Hematopoietic multipotent progenitor cell treated with erythropoietin and hydrocortisone succinate and interleukin-3 and kit ligand, for 4 days (in vitro differentiated cells): ENCODE data around the gene CCNYL1.
"Not testable (repeated sequence)": the region's sequence is repeated elsewhere in the genome, so short reads cannot be mapped to it uniquely, and the experiment has no call there.

Experiments
- DNase-seq: peaks from one replicate; pipeline ENCODE4 v3.0.0-alpha.2; 2015

CCNYL1 gene

DNA sequence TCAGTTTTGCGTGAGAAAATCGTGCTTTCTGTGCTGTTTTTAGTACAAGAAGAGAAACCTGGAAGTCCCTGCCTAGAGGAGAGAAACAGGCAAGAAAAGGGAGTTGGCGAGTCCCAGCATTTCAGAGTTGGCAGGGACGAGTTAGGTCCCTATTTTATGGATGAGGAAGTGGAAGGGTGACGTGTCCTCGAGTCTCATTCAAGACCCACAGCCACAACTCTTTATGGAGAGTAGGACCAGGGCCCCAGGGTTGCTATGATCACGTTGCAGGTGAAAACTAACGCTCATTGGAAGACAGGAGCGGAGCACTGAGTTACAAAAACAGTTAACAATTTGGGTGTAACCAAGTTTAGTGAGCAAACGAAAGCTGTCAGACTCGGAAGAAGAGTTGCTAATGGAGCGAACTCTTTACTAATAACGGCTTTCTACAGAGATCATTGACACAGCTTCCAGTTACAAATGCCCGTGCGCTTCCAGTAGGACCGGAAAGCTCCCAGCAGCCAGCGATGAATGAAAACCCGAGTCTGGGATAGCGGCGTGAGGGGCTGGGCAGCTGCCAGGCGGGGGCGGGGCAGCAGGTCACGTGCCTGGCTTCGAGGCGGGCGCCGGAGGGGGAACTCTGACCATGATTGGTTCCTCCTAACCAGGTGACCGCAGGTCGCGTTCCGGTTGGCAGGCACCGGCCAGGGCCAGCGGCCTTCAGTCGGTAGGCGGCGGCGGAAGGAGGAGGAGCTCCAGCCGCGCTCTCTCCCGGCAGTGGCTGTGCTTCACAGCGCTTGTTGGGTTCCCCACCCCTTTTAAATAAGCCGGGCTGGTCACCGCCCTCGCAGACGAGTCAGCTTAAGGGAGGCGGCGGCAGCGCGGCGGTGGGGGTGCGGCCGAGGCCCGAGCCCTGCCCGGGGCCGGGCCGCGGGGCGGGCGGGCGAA is at the start of gene CCNYL1:
Gene CCNYL1, plus strand, starts transcription at position 827 of the 927 bp plus-strand sequence. CDS start 257 bp downstream, outside the sequence.
- DNase-seq, result peak; percentile 100

DNA sequence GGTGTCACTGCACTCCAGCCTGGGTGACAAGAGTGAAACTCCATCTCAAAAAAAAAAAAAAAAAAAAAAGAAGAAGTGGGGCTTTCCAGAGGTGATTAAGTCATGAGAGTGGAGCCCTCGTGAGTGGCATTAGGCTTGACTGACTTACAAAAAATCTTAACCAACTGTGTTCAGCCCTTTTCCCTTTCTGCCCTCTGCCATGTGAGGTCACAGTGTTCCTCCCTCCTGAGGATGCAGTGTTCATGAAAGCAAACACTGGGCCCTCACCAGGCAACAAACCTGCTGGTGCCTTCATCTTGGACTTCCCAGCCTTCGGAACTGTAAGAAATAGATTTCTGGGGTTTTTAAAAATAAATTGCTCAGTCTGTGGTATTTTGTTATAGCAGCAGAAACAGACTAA is 49.2 kb upstream of the CCNYL1 start:
- DNase-seq, result peak; percentile 26

DNA sequence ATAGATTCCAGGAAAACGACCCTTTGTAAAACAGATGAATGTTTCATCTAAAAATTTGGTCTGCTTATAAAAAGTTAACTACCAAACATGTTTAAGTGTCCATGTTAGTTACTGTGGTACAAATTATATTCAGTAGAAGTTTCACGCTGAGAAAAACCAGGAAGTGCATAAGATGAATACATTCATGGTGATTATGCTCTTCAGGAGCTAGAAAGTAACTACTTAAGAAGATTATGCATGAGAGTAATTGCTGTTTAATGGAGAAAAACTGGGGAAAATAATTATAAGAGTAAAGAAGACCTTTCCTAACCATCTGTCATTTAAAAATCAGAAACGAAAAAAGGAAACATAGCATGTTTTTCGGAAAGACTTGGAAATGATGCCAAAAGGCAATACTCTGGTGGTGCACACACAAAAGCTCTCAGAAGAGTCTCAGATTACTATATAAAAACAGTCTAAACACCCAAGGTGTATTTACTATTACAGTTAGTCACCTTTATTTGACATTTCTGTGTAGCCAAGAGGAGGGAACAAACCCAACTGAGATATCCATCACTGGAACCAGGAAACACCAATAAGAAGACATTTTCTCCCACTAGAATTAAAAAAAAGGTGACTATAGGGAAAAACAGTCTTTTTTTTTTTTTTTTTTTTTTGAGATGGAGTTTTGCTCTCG is 47.4 kb upstream of the CCNYL1 start:
- DNase-seq, result no peak

DNA sequence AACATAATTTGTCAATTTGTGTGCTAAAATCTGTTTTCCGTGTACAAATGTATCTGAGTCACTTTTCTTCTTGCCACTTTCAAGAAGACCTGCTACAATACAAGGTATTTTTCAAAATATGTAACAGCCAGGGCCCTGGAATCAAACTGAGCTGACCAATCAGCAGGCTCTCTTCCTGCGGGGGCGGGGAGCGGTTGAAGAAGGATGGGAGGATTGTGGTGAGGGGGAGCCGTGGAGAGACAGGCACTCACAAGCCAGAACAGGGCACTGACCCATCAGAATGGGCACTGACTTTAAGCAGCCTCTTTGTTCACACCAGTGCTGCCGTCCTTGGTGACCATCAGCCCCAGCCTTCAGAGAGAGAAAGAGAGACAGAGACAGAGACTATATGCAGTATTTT is 40.6 kb upstream of the CCNYL1 start:
- no peak for DNase-seq

DNA sequence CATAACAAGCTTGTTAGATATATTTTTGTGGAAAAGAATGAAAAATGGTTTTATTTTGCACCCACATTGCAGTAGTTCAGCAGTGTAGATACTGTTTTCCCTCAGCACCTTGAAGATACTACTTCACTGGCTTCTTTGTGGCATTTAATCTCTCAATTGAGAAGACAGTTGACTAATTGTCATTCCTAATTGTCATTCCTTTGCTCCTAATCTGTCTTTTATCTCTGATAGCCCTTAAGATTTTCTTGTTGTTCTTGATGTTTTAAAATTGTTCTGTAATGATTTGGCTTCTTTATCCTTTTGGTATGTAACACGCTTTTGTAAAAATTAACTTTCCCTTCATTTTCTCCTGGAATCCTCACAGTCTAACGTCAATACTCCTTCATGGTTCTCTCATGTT is 38.0 kb upstream of the CCNYL1 start:
- DNase-seq, result no peak

DNA sequence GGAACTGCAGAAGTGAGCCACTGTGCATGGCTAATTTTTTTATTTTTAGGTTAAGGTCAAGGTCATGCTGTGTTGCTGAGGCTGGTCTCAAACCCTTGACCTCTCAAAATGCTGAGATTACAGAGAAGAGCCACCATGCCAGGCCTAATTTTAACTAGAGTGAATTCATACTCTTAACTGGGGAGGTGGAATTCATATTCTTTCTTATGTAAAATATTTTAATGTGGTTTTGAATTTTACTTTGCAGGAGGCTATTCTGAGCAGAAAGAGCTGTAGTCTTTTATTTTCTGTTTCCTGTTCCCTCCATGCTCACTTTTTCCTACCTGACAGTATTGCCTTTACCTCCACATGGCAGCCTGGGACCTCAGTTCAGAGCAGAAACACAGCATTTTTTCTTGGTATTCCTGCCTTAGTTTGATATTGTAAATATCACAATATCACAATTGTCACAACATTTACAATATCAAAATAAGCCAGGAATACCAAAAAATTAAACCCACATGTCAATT is 37.1 kb upstream of the CCNYL1 start:
- no peak for DNase-seq

DNA sequence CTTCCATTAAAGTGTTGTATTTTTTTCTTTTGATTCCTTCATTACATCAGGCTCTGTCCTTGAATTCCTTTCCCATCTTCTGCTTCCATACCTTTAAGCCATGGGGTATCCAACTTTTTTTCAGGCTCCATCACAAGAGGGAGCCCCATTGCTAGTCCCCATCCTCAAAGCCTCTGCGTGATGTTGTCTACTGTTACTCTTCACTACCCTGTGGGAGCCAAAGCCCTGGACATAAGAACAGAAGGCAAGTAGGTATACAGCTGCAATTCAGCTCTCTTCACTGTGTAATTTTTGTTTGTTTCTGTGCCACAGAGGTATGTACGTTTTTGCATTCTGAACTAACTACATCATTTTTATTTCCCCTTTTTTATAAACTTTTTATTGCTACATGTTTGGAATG is 36.6 kb upstream of the CCNYL1 start:
- DNase-seq, result no peak

DNA sequence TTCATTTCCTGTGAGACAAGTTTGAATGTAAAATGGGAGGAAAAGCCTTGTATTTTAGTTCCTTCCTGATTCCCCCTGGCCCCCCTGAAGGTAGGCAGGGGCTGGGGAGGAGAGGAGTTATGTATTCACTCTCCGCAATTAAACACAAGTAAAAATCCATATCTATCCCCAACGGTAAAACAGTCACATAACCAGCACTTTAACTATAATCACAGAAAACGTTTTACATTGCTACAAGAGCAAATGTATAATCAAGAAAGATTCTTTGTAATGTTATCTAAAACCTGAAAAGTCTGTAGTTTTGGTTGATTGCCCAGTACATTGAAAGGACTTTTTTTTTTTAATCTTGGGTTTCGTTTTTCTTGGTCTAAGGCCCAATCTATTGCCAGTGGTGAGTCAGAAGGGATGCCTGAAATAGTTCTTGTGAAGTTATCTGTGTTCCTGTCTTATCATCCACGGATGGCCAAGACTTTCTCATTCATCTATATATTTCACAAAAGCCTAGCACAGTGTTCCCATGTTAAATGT is 34.5 kb upstream of the CCNYL1 start:
- peak; percentile 60 for DNase-seq

DNA sequence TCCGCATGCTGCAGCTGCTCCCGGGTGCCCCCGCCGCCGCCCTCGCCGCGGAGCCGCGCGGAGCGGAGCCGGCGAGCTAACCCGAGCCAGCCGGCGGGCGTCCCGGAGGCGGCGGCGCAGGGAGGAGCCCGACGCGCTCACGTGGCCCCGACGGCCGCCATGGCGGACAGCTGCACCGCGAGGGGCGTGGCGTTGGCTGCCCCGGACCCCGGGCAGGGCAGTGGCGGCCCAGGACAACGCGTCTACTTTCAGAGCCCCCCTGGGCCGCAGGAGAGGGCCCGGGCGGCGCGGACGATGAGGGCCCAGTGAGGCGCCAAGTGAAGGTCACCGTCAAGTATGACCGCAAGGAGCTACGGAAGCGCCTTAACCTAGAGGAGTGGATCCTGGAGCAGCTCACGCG is 30.0 kb upstream of the CCNYL1 start:
- DNase-seq, result peak; percentile 27

DNA sequence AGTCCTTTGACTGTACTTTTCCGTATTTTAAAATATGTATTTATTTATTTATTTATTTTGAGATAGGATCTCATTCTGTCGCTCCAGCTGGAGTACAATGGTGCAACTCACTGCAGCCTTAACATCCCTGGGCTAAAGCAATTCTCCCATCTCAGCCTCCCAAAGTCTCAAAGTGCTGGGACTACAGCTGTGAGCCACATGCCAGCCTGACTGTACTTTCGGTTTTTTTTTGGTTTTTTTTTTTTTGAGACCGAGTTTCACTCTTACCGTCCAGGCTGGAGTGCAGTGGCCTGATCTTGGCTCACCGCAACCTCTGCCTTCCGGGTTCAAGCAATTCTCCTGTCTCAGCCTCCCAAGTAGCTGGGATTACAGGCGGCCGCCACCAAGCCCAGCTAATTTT is 28.9 kb upstream of the CCNYL1 start:
- DNase-seq, result no peak

DNA sequence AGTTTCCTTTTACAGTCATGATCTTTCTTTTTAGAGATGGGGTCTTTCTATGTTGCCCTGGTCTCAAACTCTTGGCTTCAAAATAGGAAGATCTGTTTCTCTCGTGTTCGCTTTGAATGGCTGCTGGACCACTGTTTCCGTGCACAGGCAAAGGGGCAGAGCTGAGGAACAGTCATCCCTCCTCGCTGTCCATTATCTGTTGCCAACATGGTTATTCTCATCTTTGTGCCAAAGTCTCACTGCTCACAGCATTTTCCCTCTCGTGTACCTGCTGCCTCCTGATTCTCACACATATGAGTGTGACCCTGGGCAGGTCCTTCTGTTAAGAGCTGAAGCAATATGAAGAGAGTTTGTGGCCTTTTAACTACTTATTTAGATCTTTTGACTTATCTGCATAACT is 28.0 kb upstream of the CCNYL1 start:
- DNase-seq, result no peak

DNA sequence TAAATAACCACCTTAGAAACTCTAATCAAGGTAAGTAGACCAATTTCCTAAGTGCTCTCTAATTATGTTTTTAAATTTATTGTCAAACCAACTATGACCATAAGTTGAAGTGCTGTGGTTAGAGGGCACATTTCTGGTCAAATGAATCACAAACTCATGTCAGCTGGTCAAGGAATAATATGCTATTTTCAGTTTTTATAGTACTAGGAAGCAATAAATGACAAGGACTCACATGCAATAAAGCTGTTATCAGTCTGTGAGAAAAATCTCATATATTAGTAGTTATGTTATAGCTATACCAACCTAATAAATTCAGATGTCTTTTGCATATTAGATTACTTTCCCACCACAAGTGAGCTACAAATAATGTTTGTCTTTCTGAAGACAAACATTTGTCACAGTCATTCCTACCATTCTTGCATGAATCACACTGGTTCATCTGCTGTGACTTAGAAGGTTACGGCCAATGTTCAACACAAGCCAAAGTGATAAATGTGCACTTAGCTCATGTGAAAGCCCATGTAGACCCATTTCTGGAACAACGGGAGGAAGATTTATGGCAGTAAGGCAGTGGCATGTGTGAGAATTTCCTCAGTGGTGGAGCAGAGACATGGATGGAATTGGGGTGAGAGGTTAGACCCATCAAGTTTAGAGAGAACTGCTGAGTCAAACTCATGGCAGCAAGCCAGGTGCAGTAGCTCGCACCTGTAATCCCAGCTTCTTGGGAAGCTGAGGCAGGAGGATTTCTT is 27.4 kb upstream of the CCNYL1 start:
- no peak for DNase-seq

DNA sequence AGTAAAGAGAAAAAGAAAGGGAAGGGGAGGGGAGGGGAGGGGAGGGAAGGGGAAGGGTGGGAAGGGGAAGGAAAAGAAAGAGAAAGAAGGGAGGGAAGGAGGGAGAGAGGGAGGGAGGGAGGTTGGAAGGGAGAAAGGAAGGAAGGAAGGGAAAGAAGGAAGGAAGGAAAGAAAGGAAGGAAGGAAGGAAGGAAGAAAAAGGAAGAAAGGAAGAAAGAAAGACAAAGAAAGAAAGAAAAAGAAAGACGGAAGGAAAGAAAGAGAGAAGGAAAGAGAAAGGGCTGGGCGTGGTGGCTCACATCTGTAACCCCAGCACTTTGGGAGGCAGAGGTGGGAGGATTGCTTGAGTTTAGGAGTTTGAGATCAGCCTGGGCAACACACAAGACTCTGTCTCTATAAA is 24.6 kb upstream of the CCNYL1 start:
- no peak for DNase-seq

DNA sequence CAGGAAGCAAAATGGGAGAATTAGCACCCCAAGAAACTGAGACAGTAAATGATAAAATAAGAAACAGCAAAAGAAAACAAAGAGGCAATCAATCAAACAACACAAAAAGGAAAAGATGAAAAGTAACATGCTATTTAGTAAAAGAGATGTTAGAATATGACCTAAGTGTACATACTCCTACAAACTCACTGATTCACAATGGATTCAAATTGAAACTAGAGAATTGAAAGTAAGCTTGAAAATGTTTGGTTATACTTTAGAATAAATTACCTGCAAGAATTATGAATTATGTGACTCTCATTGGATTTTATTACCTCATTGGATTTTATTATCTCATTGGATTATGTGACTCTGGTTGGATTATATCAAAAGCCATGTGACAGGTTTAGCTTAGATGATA is 22.8 kb upstream of the CCNYL1 start:
- DNase-seq, result no peak

DNA sequence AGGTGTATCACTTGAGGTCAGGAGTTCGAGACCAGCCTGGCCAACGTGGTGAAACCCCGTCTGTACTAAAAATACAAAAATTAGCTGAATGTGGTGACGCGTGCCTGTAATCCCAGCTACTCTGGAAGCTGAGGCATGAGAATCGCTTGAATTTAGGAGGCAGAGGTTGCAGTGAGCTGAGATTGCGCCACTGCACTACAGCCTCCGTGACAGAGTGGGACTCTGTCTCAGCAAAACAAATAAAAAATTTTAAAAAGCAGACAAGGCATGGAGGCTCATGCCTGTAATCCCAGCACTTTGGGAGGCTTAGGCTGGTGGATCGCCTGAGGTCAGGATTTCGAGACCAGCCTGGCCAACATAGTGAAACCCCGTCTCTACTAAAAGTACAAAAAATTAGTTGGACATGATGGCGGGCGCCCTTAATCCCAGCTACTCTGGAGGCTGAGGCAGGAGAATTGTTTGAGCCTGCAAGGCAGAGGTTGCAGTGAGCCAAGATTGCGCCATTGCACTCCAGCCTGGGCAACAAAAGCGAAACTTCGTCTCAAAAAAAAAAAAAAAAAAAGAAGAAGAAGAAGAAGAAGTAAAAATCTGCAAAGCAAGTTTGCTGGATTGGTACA is 20.5 kb upstream of the CCNYL1 start:
- not testable (repeated sequence) for DNase-seq

DNA sequence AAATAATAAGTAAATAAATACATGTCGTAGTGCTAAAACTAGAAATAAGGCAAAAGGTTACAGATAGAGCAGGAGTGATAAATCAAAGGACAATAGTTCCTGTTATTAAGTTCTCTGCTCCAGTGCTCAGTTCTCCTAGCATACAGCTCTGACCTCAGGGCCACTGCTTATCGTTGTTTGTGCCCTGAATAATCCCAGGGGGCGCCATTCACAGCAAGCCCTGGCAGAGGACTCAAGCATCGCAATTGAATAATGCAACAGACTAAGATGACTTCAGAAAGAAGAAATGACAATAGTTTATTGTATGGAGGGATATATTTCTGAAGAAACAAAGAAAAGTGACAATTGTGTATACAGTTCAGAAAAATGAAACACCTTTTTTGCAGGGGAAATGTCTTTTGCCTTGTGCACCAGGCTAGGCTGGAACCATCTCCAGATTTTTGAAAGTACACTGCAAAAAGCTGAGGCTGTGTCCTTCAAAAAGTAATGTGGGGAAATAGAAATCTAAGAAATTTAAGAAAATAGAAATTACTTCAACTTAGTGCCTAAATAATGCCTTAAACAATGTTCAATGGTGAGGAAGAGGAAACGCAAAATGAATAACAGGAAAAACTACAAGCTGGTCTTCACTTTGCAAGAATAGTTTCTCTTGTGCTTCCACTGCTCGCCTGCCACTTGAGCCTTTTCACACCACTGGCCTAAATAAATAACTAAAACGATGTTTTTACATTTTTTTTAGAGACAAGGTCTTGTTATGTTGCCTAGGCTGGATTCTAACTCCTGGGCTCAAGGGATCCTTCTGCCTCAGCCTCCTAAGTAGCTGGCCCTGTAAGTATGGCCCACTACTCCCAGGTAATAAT is 19.0 kb upstream of the CCNYL1 start:
- DNase-seq, result peak; percentile 80

DNA sequence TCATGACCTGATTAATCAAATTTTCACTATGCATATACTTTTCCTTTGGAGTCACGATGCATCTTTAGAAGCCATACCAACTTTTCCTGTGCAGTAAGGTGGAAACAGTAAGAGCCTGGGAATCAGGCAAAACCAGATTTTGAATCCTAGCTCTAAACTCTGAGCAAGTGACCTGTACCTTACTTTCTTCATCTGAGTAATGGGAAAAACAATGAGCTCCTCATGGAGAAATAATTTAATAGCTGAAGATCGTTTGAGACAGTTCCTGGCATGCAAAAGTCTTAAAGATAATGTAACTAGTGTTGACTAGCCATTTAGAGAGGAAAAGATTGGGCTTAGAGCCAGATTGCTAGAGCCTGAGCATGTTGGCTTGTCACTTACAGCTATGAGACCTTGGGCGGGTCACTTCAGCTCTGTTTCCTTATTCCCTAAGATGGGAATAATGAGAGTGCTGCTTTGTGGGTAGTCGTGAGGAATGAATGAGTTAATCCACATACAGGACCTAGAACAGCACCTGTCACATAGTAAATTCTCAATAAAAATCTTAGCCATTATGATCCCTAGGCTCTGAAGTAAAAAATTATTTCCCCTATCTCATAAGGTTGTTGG is 17.7 kb upstream of the CCNYL1 start:
- no peak for DNase-seq

DNA sequence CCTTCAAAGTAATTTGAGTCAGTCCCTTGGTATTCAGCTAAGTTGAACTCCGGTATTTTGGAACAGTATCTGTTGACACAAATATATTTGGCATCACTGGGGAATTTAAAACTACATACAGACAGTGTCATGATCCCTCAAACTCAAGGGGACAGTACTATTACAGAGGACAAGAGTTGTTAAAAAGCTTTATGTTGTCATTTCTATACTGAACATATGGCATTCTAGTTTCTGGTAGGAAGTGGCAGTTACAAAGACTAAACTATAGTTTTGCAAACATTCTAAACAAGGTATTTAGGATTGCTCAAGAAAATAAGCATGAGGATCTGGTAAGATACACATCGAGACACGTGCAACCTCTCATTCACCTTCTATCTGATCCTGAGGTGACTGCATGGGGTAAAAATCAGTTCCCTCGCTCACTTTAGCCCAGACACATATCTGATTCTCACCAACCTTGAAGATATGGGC is 16.6 kb upstream of the CCNYL1 start:
- no peak for DNase-seq

DNA sequence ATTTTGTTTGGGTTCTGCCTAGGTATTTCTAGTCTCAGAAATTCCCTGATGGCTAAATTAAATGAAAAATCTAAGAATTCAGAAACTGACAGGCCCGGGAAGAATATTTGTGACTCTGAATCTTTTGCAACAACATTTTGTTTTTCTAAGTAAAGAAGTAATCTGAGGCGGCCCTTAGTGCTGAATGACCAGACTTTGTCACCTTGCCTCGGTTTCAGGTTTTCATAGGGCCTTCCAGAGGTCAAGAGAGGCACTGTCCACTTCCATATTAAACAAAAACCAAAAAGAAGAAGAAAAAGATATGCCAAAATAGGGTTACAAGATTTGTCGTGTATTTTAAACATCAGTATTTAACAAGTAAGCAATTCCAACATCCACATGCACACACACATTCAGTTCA is 16.1 kb upstream of the CCNYL1 start:
- DNase-seq, result no peak

DNA sequence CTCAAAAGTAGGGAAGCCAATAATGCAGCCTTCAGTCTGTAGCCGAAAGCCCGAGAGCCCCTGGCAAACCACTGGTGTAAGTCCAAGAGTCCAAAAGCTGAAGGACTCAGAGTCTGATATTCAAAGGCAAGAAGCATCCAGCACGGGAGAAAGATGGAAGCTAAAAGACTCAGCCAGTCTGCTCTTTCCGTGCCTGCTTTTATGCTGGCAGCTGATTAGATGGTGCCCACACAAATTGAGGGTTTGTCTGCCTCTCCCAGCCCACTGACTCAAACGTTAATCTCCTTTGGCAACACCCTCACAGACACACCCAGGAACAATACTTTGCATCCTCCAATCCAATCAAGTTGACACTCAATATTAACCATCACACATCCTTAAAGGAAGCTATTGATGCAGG is 14.5 kb upstream of the CCNYL1 start:
- not testable (repeated sequence) for DNase-seq

DNA sequence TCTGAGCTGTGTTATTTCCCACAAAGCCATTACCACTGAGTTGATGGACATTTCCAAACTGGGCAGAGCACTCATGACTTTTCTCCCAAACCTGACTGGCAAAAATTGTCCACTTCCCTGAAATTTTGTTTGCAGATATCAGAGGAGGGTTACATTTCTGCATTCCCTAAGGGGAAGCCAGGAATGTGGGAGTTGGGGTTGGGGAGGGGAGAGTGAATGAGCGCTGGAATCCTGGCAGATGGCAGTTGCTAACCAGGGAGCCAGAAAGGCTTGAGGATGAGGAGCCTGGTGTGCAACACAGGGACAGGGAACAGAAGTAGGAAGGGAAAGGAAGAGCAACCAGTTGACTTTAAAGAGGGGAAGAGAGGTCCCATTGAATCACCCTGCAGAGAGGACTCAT is 14.0 kb upstream of the CCNYL1 start:
- DNase-seq, result no peak
